NOMO-1 treated with dmso at 0.1 percent for 144 hours (cell line): ENCODE results near the gene GPX3.

Source experiments
- DNase-seq: peaks from one replicate; lab custom pipeline; 2025; ENCODE audit not compliant: unreplicated experiment; lab: John Stamatoyannopoulos, UW

Gene GPX3

GRCh38 chr5:151076616-151077015, 56.2 kb downstream of the GPX3 start:
- DNase-seq: no peak

- no peak for DNase-seq
Observed at GRCh38 chr5:151077419-151077818, 57.0 kb downstream of the GPX3 start.

GRCh38 chr5:151077967-151078366, 57.6 kb downstream of the GPX3 start:
- no peak for DNase-seq
